Endothelial cell of umbilical vein (primary cell): Measurements from ENCODE around the gene TSPEAR. TPM values are rescaled to one million over a fixed set of nuclear protein-coding genes. Genes with fewer than 3 reads are reported as not detected.

Source experiments
- BruUV-seq: library from RNA; stranded (reverse); fragments of 400-500 nt; replicated peaks from 2 replicates; lab custom pipeline; 2021; lab: Mats Ljungman, UMichigan
- CTCF ChIA-PET: fragments of 300-600, 350-600 bp; sonication (Branson Sonifier 250); formaldehyde crosslinking; loops from one replicate; lab custom pipeline; 2021; ENCODE audit warnings: antibody characterized with exemption, inconsistent platforms; lab: Charles Lee
- POLR2A ChIA-PET: fragments of 300-600, 350-600 bp; sonication (Branson Sonifier 250); formaldehyde crosslinking; loops from one replicate; lab custom pipeline; 2021; ENCODE audit warnings: antibody characterized with exemption, inconsistent platforms; lab: Charles Lee
- DNase-seq: peaks from one replicate; pipeline ENCODE4 v3.0.0-alpha.2; 2011; ENCODE audit warnings: low read depth, low spot score
- FAIRE-seq: peaks from 2 replicates; lab custom pipeline; 2011; peaks lifted over from hg19 to GRCh38; lab: Jason Lieb, UNC
- H2AFZ ChIP-seq: 2 replicates; pipeline ENCODE4 v1.6.0; 2012; ENCODE audit warnings: low read depth, low read length, control low read depth, inconsistent platforms
- H3K27ac ChIP-seq: 2 replicates; pipeline ENCODE4 v1.5.1; 2011; ENCODE audit warnings: low read depth, mild to moderate bottlenecking, control low read depth, low read length, moderate library complexity; ENCODE audit not compliant: insufficient read depth
- H3K27me3 ChIP-seq, 2 experiments: 2 replicates each; pipeline versions ENCODE4 v1.6.0 to v1.6.1; 2011; ENCODE audit warnings: low read length in 2 of 2, mixed read lengths in 1 of 2; ENCODE audit not compliant: control insufficient read depth in 2 of 2, insufficient read depth in 2 of 2
- H3K36me3 ChIP-seq, 2 experiments: 2 replicates in 1 of 2; 3 replicates in 1 of 2; pipeline ENCODE4 v1.5.1; 2011; ENCODE audit warnings: low read length in 2 of 2, mild to moderate bottlenecking in 1 of 2, moderate library complexity in 1 of 2; ENCODE audit not compliant: control insufficient read depth in 2 of 2, insufficient read depth in 2 of 2; ENCODE audit errors: extremely low read depth in 1 of 2
- H3K4me1 ChIP-seq: 3 replicates; pipeline ENCODE4 v1.5.1; 2011; ENCODE audit warnings: mild to moderate bottlenecking, low read length; ENCODE audit not compliant: control insufficient read depth, insufficient read depth; ENCODE audit errors: extremely low read depth
- H3K4me2 ChIP-seq: 2 replicates; pipeline ENCODE4 v1.6.1; 2011; ENCODE audit warnings: low read length, control low read depth, mixed read lengths; ENCODE audit not compliant: insufficient read depth
- H3K4me3 ChIP-seq, 3 experiments: fragments of 200-600 bp in 1 of 3; sonication (generic), shearing (Covaris generic) in 1 of 3; replicated peaks in 1 of 3; 2 replicates each; pipeline ENCODE4 v1.5.1; 2011 to 2016; ENCODE audit warnings: control low read depth in 3 of 3, low read length in 3 of 3, mild to moderate bottlenecking in 2 of 3, inconsistent platforms in 1 of 3, low read depth in 1 of 3, moderate library complexity in 1 of 3; ENCODE audit not compliant: insufficient read depth in 1 of 3
- H3K79me2 ChIP-seq: 2 replicates; pipeline ENCODE4 v1.6.0; 2012; ENCODE audit warnings: low read length, inconsistent platforms; ENCODE audit not compliant: control insufficient read depth, insufficient read depth
- H3K9ac ChIP-seq: replicated peaks from 2 replicates; pipeline ENCODE3; 2011; ENCODE audit warnings: low read length, control low read depth; ENCODE audit not compliant: insufficient read depth; ENCODE audit errors: extremely low read depth
- H3K9me1 ChIP-seq: replicated peaks from 3 replicates; pipeline ENCODE4 v1.6.0; 2011; ENCODE audit warnings: mild to moderate bottlenecking, low read length; ENCODE audit not compliant: control insufficient read depth, insufficient read depth; ENCODE audit errors: extremely low read depth
- H3K9me3 ChIP-seq: replicated peaks from 2 replicates; pipeline ENCODE4 v1.5.1; 2012; ENCODE audit warnings: low read length, inconsistent platforms; ENCODE audit not compliant: control insufficient read depth, insufficient read depth
- H4K20me1 ChIP-seq: replicated peaks from 2 replicates; pipeline ENCODE3; 2011; ENCODE audit warnings: mild to moderate bottlenecking, low read length; ENCODE audit not compliant: control insufficient read depth, insufficient read depth; ENCODE audit errors: extremely low read depth
- CTCF ChIP-seq, 2 donors: IDR thresholded peaks; 1 replicate in 1 of 2; 2 replicates in 1 of 2; pipeline ENCODE4 v1.5.1; 2011; ENCODE audit warnings: low read length in 2 of 2, mild to moderate bottlenecking in 2 of 2, moderate library complexity in 2 of 2, control low read depth in 1 of 2, inconsistent platforms in 1 of 2, low read depth in 1 of 2; ENCODE audit not compliant: insufficient read depth in 1 of 2; ENCODE audit errors: extremely low read depth in 1 of 2
- EZH2 ChIP-seq: IDR thresholded peaks from 2 replicates; pipeline ENCODE4 v1.6.1; 2012; ENCODE audit warnings: borderline replicate concordance, low read depth, mild to moderate bottlenecking, moderate library complexity, low read length, inconsistent platforms; ENCODE audit not compliant: severe bottlenecking
- FOS ChIP-seq: IDR thresholded peaks from 2 replicates; pipeline ENCODE4 v1.6.1; 2011; ENCODE audit warnings: mild to moderate bottlenecking, low read length, moderate library complexity, borderline replicate concordance; ENCODE audit not compliant: insufficient read depth
- GATA2 ChIP-seq: IDR thresholded peaks from 2 replicates; pipeline ENCODE4 v1.7.0; 2011; ENCODE audit warnings: low read depth, mild to moderate bottlenecking, moderate library complexity, mixed read lengths, low read length; ENCODE audit not compliant: insufficient read length, insufficient read depth
- JUN ChIP-seq: IDR thresholded peaks from 2 replicates; pipeline ENCODE4 v1.6.1; 2011; ENCODE audit warnings: borderline replicate concordance, low read depth; ENCODE audit not compliant: insufficient read length, insufficient read depth
- MAX ChIP-seq: IDR thresholded peaks from 2 replicates; pipeline ENCODE4 v1.6.1; 2011; ENCODE audit not compliant: insufficient read depth, insufficient read length
- MYC ChIP-seq: IDR thresholded peaks from one replicate; pipeline ENCODE4 v1.6.1; 2011; ENCODE audit warnings: mild to moderate bottlenecking, low read depth, low read length
- POLR2A ChIP-seq: IDR thresholded peaks from 2 replicates; pipeline ENCODE4 v1.6.1; 2012; ENCODE audit warnings: low read depth, mild to moderate bottlenecking, control low read depth, low read length
- POLR2AphosphoS5 ChIP-seq: IDR thresholded peaks from 2 replicates; pipeline ENCODE4 v1.6.1; 2012; ENCODE audit warnings: low read depth, mild to moderate bottlenecking, control low read depth, low read length, moderate library complexity; ENCODE audit not compliant: insufficient read depth
- dilution Hi-C: fragments of 300-500 bp; cut with MboI; formaldehyde crosslinking; loops from one replicate; pipeline ENCODE4 v1.15.0; 2019; ENCODE audit warnings: low sequenced_read_pairs; ENCODE audit not compliant: extremely low pct_ligation_motif_present
- intact Hi-C: fragments of 100-400 bp; cut with micrococcal nuclease; formaldehyde crosslinking; loops from one replicate; pipeline ENCODE4 v1.10.0; 2022
- polyA plus RNA-seq, 4 experiments: library from polyadenylated mRNA; depleted of rRNA in 3 of 4; stranded (reverse) in 3 of 4; unstranded in 1 of 4; fragments of >200 nt; gene quantifications; 2 replicates each; pipeline versions ENCODE4 v1.2.1 to v1.2.3, GENCODE V29; 2011 to 2012; ENCODE audit warnings: missing spikeins in 1 of 4
- total RNA-seq: library from RNA; stranded (reverse); gene quantifications from 2 replicates; pipeline ENCODE4 v1.2.3, GENCODE V29; 2021

Gene TSPEAR
- total and polyA plus RNA-seq, 2 donors (not counting 3 experiments of a cell fraction or from before 2014, with no cell fraction given) = 0.01 TPM; not detected in 1

GRCh38 chr21:44544566-44544965 is 166.8 kb downstream of the TSPEAR start:
- Histone ChIP-seq H3K4me3 (no peak overlapping the region), H3K4me2 (no peak overlapping the region), H3K4me1 (no peaks in the 10 kb centered on the region), H3K27me3 (peaks cover 3 to 24% of the 10 kb centered on the region in 2 experiments), H3K36me3 (no peaks in the 10 kb centered on the region), H4K20me1 (no peaks in the 10 kb centered on the region), H3K27ac (no peak overlapping the region), H3K9ac (no peak overlapping the region), H3K9me3 (no peaks in the 10 kb centered on the region), H2AFZ (no peak overlapping the region), H3K9me1 (no peaks in the 10 kb centered on the region), H3K79me2 (no peaks in the 10 kb centered on the region)
- FAIRE-seq (no peak), DNase-seq (no peak)
- TF ChIP-seq GATA2 = no peak
- no peak for TF ChIP-seq EZH2
- no peak for TF ChIP-seq CTCF (IDR thresholded peaks at IDR 0.05; ENCODE audit: extremely low read depth in 1 of 2, insufficient read depth in 1 of 2, low read depth in 1 of 2, low read length in 2 of 2)
- TF ChIP-seq MAX = no peak
- no peak for TF ChIP-seq POLR2A
- TF ChIP-seq MYC = no peak
- TF ChIP-seq FOS = no peak
- TF ChIP-seq POLR2AphosphoS5 = no peak
- TF ChIP-seq JUN = no peak
- dilution Hi-C loops (no loop called here), intact Hi-C loops (no loop called here)
- ChIA-PET CTCF (no interaction called here), POLR2A (no interaction called here)
- BruUV-seq = no TSS peak
